IMR-90 (cell line): ENCODE measurements around the gene WRAP73. TPM values are rescaled to one million over a fixed set of nuclear protein-coding genes. Genes with fewer than 3 reads are reported as not detected.

Experiments used
- ATAC-seq: fragments of 200-7000 bp; cut with Tn5 transposase; 2 replicates; pipeline ENCODE4 v1.9.1; 2020; ENCODE audit warnings: low read depth, mild to moderate bottlenecking, moderate library complexity
- BruUV-seq: library from RNA; stranded (reverse); fragments of 400-500 nt; replicated peaks from 2 replicates; lab custom pipeline; 2021; lab: Mats Ljungman, UMichigan
- CTCF ChIA-PET: fragments of 300-600 bp; formaldehyde crosslinking; extraction: SDS; loops from one replicate; lab custom pipeline; 2021; ENCODE audit warnings: antibody characterized with exemption; lab: Yijun Ruan, JAX
- POLR2A ChIA-PET: fragments of 300-600 bp; sonication (Branson Sonifier 250); formaldehyde crosslinking; loops from one replicate; lab custom pipeline; 2022; ENCODE audit warnings: antibody characterized with exemption; ENCODE audit not compliant: unreplicated experiment; lab: Charles Lee
- DNase-seq: peaks from one replicate; pipeline ENCODE4 v3.0.0; 2013
- H2AFZ ChIP-seq: replicated peaks from 2 replicates; pipeline ENCODE3; 2013; ENCODE audit warnings: low read length, mild to moderate bottlenecking; ENCODE audit not compliant: poor library complexity
- H2AK5ac ChIP-seq: 2 replicates; pipeline ENCODE4 v1.6.1; 2013; ENCODE audit warnings: low read depth, low read length, inconsistent platforms
- H2AK9ac ChIP-seq: replicated peaks from 2 replicates; pipeline ENCODE3; 2013; ENCODE audit warnings: mild to moderate bottlenecking, low read depth, low read length, moderate library complexity; ENCODE audit not compliant: poor library complexity
- H2BK120ac ChIP-seq: 2 replicates; pipeline ENCODE4 v1.6.1; 2013; ENCODE audit warnings: low read depth, low read length, inconsistent platforms
- H2BK15ac ChIP-seq: 3 replicates; pipeline ENCODE4 v1.6.1; 2013; ENCODE audit warnings: low read depth, low read length, inconsistent platforms
- H2BK20ac ChIP-seq: 2 replicates; pipeline ENCODE4 v1.6.1; 2013; ENCODE audit warnings: low read depth, mild to moderate bottlenecking, inconsistent platforms, low read length, moderate library complexity
- H2BK5ac ChIP-seq: 2 replicates; pipeline ENCODE4 v1.6.1; 2013; ENCODE audit warnings: mild to moderate bottlenecking, low read depth, low read length, inconsistent platforms; ENCODE audit not compliant: poor library complexity, severe bottlenecking
- H3K14ac ChIP-seq: replicated peaks from 2 replicates; pipeline ENCODE4 v1.6.1; 2013; ENCODE audit warnings: low read depth, low read length, inconsistent platforms
- H3K18ac ChIP-seq: 2 replicates; pipeline ENCODE4 v1.6.1; 2013; ENCODE audit warnings: low read depth, low read length, control low read depth
- H3K23ac ChIP-seq: 2 replicates; pipeline ENCODE4 v1.6.1; 2013; ENCODE audit warnings: low read depth, low read length, inconsistent platforms
- H3K27ac ChIP-seq: 2 replicates; pipeline ENCODE4 v1.5.1; 2013; ENCODE audit warnings: mild to moderate bottlenecking, control low read depth, low read length; ENCODE audit not compliant: insufficient read depth
- H3K27me3 ChIP-seq: 2 replicates; pipeline ENCODE4 v1.6.1; 2013; ENCODE audit warnings: low read length; ENCODE audit not compliant: control insufficient read depth, insufficient read depth
- H3K36me3 ChIP-seq: 2 replicates; pipeline ENCODE4 v1.6.1; 2013; ENCODE audit warnings: low read length, mixed read lengths; ENCODE audit not compliant: control insufficient read depth, insufficient read depth
- H3K4ac ChIP-seq: 2 replicates; pipeline ENCODE4 v1.6.1; 2013; ENCODE audit warnings: low read depth, low read length, inconsistent platforms
- H3K4me1 ChIP-seq: 2 replicates; pipeline ENCODE4 v1.6.1; 2013; ENCODE audit warnings: low read length, mixed read lengths; ENCODE audit not compliant: control insufficient read depth, insufficient read depth
- H3K4me2 ChIP-seq: 2 replicates; pipeline ENCODE4 v1.6.1; 2013; ENCODE audit warnings: low read depth, mild to moderate bottlenecking, control low read depth, low read length, moderate library complexity
- H3K4me3 ChIP-seq: 2 replicates; pipeline ENCODE4 v1.5.1; 2013; ENCODE audit warnings: low read depth, mild to moderate bottlenecking, control low read depth, low read length, moderate library complexity; ENCODE audit not compliant: insufficient read depth
- H3K56ac ChIP-seq: 2 replicates; pipeline ENCODE4 v1.6.1; 2013; ENCODE audit warnings: low read length, inconsistent platforms; ENCODE audit not compliant: insufficient read depth; ENCODE audit errors: extremely low read depth
- H3K79me1 ChIP-seq, 2 experiments: 2 replicates each; pipeline ENCODE4 v1.6.1; 2013; ENCODE audit warnings: low read length in 2 of 2, inconsistent platforms in 1 of 2, low read depth in 1 of 2
- H3K9ac ChIP-seq: 2 replicates; pipeline ENCODE4 v1.6.1; 2013; ENCODE audit warnings: low read depth, low read length, control low read depth
- H3K9me1 ChIP-seq: 2 replicates; pipeline ENCODE4 v1.6.1; 2013; ENCODE audit warnings: low read length, inconsistent platforms; ENCODE audit not compliant: insufficient read depth
- H3K9me3 ChIP-seq: 2 replicates; pipeline ENCODE4 v1.6.1; 2013; ENCODE audit warnings: low read length; ENCODE audit not compliant: control insufficient read depth, insufficient read depth
- H4K20me1 ChIP-seq: 2 replicates; pipeline ENCODE4 v1.6.1; 2013; ENCODE audit warnings: low read length, inconsistent platforms; ENCODE audit not compliant: insufficient read depth
- H4K5ac ChIP-seq: 2 replicates; pipeline ENCODE4 v1.6.1; 2013; ENCODE audit warnings: mild to moderate bottlenecking, low read depth, low read length, control low read depth
- H4K8ac ChIP-seq, 2 experiments: 2 replicates each; pipeline ENCODE4 v1.6.1; 2013; ENCODE audit warnings: low read depth in 2 of 2, low read length in 2 of 2, control low read depth in 1 of 2, inconsistent platforms in 1 of 2
- H4K91ac ChIP-seq: 2 replicates; pipeline ENCODE4 v1.6.1; 2013; ENCODE audit warnings: low read depth, low read length, inconsistent platforms; ENCODE audit not compliant: insufficient read depth
- MAFK ChIP-seq: IDR thresholded peaks from 2 replicates; pipeline ENCODE4 v1.6.1; 2012; ENCODE audit warnings: low read depth, low read length, improper control_type of control experiment
- MXI1 ChIP-seq: IDR thresholded peaks from 2 replicates; pipeline ENCODE4 v1.6.1; 2012; ENCODE audit warnings: low read depth, mild to moderate bottlenecking, low read length, moderate library complexity, borderline replicate concordance
- RFX5 ChIP-seq: IDR thresholded peaks from 2 replicates; pipeline ENCODE4 v1.8.0; 2012; ENCODE audit warnings: low read depth, mild to moderate bottlenecking, low read length, moderate library complexity
- SMC3 ChIP-seq: fragments of 150-350 bp; IDR thresholded peaks from 2 replicates; pipeline ENCODE4 v1.6.1; 2016; ENCODE audit warnings: low read depth, mild to moderate bottlenecking, antibody characterized with exemption, low read length, moderate library complexity
- WGBS, 2 experiments: methylation state at CpG; one replicate each; pipeline versions ENCODE4 v1.1.5 to v1.1.7; 2013; ENCODE audit warnings: missing lambda C conversion rate in 2 of 2; ENCODE audit not compliant: insufficient read length in 1 of 2; ENCODE audit errors: extremely low coverage in 2 of 2; 5-methylcytosine and 5-hydroxymethylcytosine counted together
- dilution Hi-C: fragments of 300-500 bp; cut with HindIII; formaldehyde crosslinking; loops from one replicate; pipeline ENCODE4 v1.14.3; 2018; ENCODE audit warnings: low sequenced_read_pairs; ENCODE audit not compliant: unreplicated experiment
- in situ Hi-C: fragments of 300-500 bp; cut with MboI; formaldehyde crosslinking; loops from 3 replicates; pipeline ENCODE4 v1.14.3; 2019; ENCODE audit warnings: low sequenced_read_pairs, inconsistent platforms, mixed read lengths
- intact Hi-C: fragments of 100-400 bp; cut with micrococcal nuclease; formaldehyde crosslinking; loops from 2 replicates; pipeline ENCODE4 v1.10.0; 2022
- polyA plus RNA-seq, 3 experiments: library from polyadenylated mRNA; depleted of rRNA; stranded (reverse); fragments of >200 nt; gene quantifications; 2 replicates each; pipeline ENCODE4 v1.2.3, GENCODE V29; 2012; ENCODE audit warnings: low replicate concordance in 1 of 3
- total RNA-seq: library from RNA; depleted of rRNA; stranded (reverse); fragments of >200 nt; gene quantifications from 2 replicates; pipeline ENCODE4 v1.2.3, GENCODE V29; 2012

Gene WRAP73
- total and polyA plus RNA-seq, 2 of the 4 experiments (the other 2 are of a cell fraction) = 10.8 to 23.6 TPM

DNA sequence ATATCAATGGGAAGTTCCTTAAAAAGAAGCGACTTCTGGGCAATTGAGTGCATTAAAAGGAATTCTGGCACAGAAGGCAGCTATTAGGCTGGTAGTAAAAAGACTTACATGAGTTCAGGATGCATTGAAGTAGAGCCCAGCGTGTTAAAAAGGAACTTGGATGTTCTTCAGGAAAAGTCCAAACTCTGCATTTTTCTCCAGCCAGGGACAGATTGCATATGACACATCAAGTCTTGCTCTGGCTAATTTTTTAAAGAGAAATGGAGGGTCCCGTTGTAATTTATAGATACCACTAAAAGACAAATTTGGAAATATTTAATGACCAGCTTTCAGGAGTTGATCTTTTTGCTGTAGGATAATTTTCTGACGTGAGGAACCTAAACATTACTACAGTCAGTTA lies 23.9 kb downstream of the WRAP73 start:
- Histone ChIP-seq H3K4me3 (no peak overlapping the region), H2BK20ac (no peak overlapping the region), H2BK15ac (no peak overlapping the region), H3K27me3 (no peaks in the 10 kb centered on the region), H3K9me1 (no peaks in the 10 kb centered on the region; the same call in 1 of the 2 replicates), H2AFZ (no peak overlapping the region), H3K4ac (no peak overlapping the region), H3K27ac (no peak overlapping the region), H3K14ac (no peak overlapping the region), H4K20me1 (no peaks in the 10 kb centered on the region; the same call in none of the 2 replicates), H3K36me3 (peaks cover 35% of the 10 kb centered on the region), H3K9me3 (no peaks in the 10 kb centered on the region), H4K8ac (no peak overlapping the region), H3K4me2 (peak overlapping the region; percentile 98; the same call in 1 of the 2 replicates), H4K5ac (no peak overlapping the region), H2BK5ac (no peak overlapping the region), H2BK120ac (no peak overlapping the region), H3K56ac (no peak overlapping the region), H3K23ac (no peak overlapping the region), H3K4me1 (peaks cover 7% of the 10 kb centered on the region), H3K9ac (no peak overlapping the region), H3K18ac (no peak overlapping the region), H2AK9ac (no peak overlapping the region), H2AK5ac (no peak overlapping the region), H4K91ac (no peak overlapping the region), H3K79me1 (peaks cover 12 to 23% of the 10 kb centered on the region in 2 experiments; a peak in 3 of 4 replicates)
- no TSS peak for BruUV-seq
- WGBS, 2 experiments = no CpG with 5 or more reads among the region's 4 CpGs
- DNase-seq (no peak), ATAC-seq (no peak)
- ChIA-PET POLR2A (no interaction called here), CTCF (no interaction called here)
- TF ChIP-seq MXI1 (no peak), SMC3 (no peak), RFX5 (no peak), MAFK (no peak)
- intact Hi-C loops = no loop called here
- in situ Hi-C loops = no loop called here
- dilution Hi-C loops = no loop called here
